Parathyroid adenoma (tissue), 2 donors: Measurements from ENCODE around the gene NRIP3.
"Not testable (repeated sequence)": the region's sequence is repeated elsewhere in the genome, so short reads cannot be mapped to it uniquely, and the experiment has no call there.

Source experiments
- H2AFZ ChIP-seq: fragments of 300-600 bp; sonication (generic); one replicate; pipeline ENCODE4 v1.7.0; 2017; ENCODE audit warnings: antibody characterized with exemption, mild to moderate bottlenecking
- H3K27ac ChIP-seq: fragments of 300-600 bp; sonication (generic); one replicate; pipeline ENCODE4 v1.7.0; 2017
- H3K27me3 ChIP-seq: fragments of 300-600 bp; sonication (generic); one replicate; pipeline ENCODE4 v1.7.0; 2017; ENCODE audit warnings: low read length; ENCODE audit not compliant: control insufficient read depth, insufficient read depth
- H3K36me3 ChIP-seq: fragments of 300-600 bp; sonication (generic); one replicate; pipeline ENCODE4 v1.7.0; 2017; ENCODE audit warnings: low read length; ENCODE audit not compliant: control insufficient read depth, insufficient read depth
- H3K4me1 ChIP-seq: fragments of 300-600 bp; sonication (generic); one replicate; pipeline ENCODE4 v1.7.0; 2017; ENCODE audit warnings: control low read depth
- H3K4me2 ChIP-seq: fragments of 300-600 bp; sonication (generic); one replicate; pipeline ENCODE4 v1.7.0; 2017; ENCODE audit warnings: low read length
- H3K4me3 ChIP-seq: fragments of 300-600 bp; sonication (generic); one replicate; pipeline ENCODE4 v1.7.0; 2017; ENCODE audit warnings: low read depth, low read length
- H3K79me2 ChIP-seq: fragments of 300-600 bp; sonication (generic); one replicate; pipeline ENCODE4 v1.7.0; 2017; ENCODE audit warnings: control low read depth
- H3K9ac ChIP-seq: fragments of 300-600 bp; sonication (generic); one replicate; pipeline ENCODE4 v1.7.0; 2017; ENCODE audit warnings: mild to moderate bottlenecking
- H3K9me3 ChIP-seq: fragments of 300-600 bp; sonication (generic); one replicate; pipeline ENCODE4 v1.7.0; 2017; ENCODE audit warnings: low read length; ENCODE audit not compliant: control insufficient read depth
- TF ChIP-seq, protein P1 (sequence below): fragments of 300-600 bp; sonication (generic); IDR thresholded peaks from one replicate; pipeline ENCODE4 v1.7.0; 2017; ENCODE audit warnings: antibody characterized with exemption, mild to moderate bottlenecking
- donor health status: primary hyperparathyroidism.

NRIP3 gene

GRCh38 chr11:8942518-8943066 lies 61.2 kb downstream of the NRIP3 start, which contains the start of gene ASCL3:
ASCL3 (minus strand) TSS chr11:8943016; CDS start chr11:8938161, 4,855 bp downstream.
- Histone ChIP-seq H3K9me3 (no peaks in the 10 kb centered on the region), H3K9ac (no peak within 1 kb of the TSS), H3K79me2 (no peaks in the 10 kb centered on the region), H3K36me3 (no peaks in the 10 kb centered on the region), H3K4me2 (no peak within 1 kb of the TSS), H3K4me1 (peaks cover 2% of the 10 kb centered on the region), H3K27me3 (no peaks in the 10 kb centered on the region), H3K4me3 (no peak within 1 kb of the TSS), H3K27ac (no peak within 1 kb of the TSS), H2AFZ (no peak within 1 kb of the TSS)
- TF ChIP-seq, protein P1, sequence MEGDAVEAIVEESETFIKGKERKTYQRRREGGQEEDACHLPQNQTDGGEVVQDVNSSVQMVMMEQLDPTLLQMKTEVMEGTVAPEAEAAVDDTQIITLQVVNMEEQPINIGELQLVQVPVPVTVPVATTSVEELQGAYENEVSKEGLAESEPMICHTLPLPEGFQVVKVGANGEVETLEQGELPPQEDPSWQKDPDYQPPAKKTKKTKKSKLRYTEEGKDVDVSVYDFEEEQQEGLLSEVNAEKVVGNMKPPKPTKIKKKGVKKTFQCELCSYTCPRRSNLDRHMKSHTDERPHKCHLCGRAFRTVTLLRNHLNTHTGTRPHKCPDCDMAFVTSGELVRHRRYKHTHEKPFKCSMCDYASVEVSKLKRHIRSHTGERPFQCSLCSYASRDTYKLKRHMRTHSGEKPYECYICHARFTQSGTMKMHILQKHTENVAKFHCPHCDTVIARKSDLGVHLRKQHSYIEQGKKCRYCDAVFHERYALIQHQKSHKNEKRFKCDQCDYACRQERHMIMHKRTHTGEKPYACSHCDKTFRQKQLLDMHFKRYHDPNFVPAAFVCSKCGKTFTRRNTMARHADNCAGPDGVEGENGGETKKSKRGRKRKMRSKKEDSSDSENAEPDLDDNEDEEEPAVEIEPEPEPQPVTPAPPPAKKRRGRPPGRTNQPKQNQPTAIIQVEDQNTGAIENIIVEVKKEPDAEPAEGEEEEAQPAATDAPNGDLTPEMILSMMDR, result no peak

- no peaks in the 10 kb centered on the region for H3K36me3 ChIP-seq
- no peaks in the 10 kb centered on the region for H3K9me3 ChIP-seq
- H3K27me3 ChIP-seq, result no peaks in the 10 kb centered on the region
- no peaks in the 10 kb centered on the region for H3K4me1 ChIP-seq
- no peak overlapping the region for H2AFZ ChIP-seq
- H3K9ac ChIP-seq, result no peak overlapping the region
- no peak overlapping the region for H3K4me3 ChIP-seq
- no peaks in the 10 kb centered on the region for H3K79me2 ChIP-seq
- H3K4me2 ChIP-seq, result no peak overlapping the region
- TF ChIP-seq, protein P1, result no peak
- H3K27ac ChIP-seq, result no peak overlapping the region
These were observed 62.3 kb downstream of the NRIP3 start for GRCh38 chr11:8941341-8942103.

- Histone ChIP-seq H3K36me3 (no peaks in the 10 kb centered on the region), H2AFZ (no peak overlapping the region), H3K4me1 (no peaks in the 10 kb centered on the region)
These were observed 66.1 kb downstream of the NRIP3 start for GRCh38 chr11:8937659-8938058.

GRCh38 chr11:8937159-8937558 lies 66.6 kb downstream of the NRIP3 start:
- H3K4me2 ChIP-seq, result peak overlapping the region; percentile 22
- no peaks in the 10 kb centered on the region for H3K9me3 ChIP-seq

More at GRCh38 chr11:8937659-8938058, 66.1 kb downstream of the NRIP3 start:
- no peak overlapping the region for H3K9ac ChIP-seq
- no peak overlapping the region for H3K4me2 ChIP-seq
- no peak overlapping the region for H3K4me3 ChIP-seq
- no peaks in the 10 kb centered on the region for H3K9me3 ChIP-seq
- no peak overlapping the region for H3K27ac ChIP-seq
- TF ChIP-seq, protein P1, result no peak
- no peaks in the 10 kb centered on the region for H3K27me3 ChIP-seq
- H3K79me2 ChIP-seq, result no peaks in the 10 kb centered on the region

GRCh38 chr11:8935789-8936188 lies 68.0 kb downstream of the NRIP3 start:
- not testable (repeated sequence) for H3K79me2 ChIP-seq, H2AFZ ChIP-seq, H3K9ac ChIP-seq, H3K4me3 ChIP-seq, H3K36me3 ChIP-seq, H3K4me2 ChIP-seq, H3K27ac ChIP-seq, H3K9me3 ChIP-seq, H3K27me3 ChIP-seq, H3K4me1 ChIP-seq

More at GRCh38 chr11:8937159-8937558, 66.6 kb downstream of the NRIP3 start:
- no peak overlapping the region for H3K27ac ChIP-seq
- H2AFZ ChIP-seq, result peak overlapping the region; percentile 22
- H3K4me3 ChIP-seq, result no peak overlapping the region
- TF ChIP-seq, protein P1, result no peak
- H3K79me2 ChIP-seq, result no peaks in the 10 kb centered on the region
- no peaks in the 10 kb centered on the region for H3K27me3 ChIP-seq
- no peak overlapping the region for H3K9ac ChIP-seq
- H3K36me3 ChIP-seq, result no peaks in the 10 kb centered on the region
- H3K4me1 ChIP-seq, result no peaks in the 10 kb centered on the region
